Natural killer cell (primary cell): ENCODE data around the gene SFTPB. TPM values are rescaled to one million over a fixed set of nuclear protein-coding genes. Genes with fewer than 3 reads are reported as not detected.

Experiments
- ATAC-seq, 3 donors: fragments of 150-1000 bp in 2 of 3; fragments of 200-7000 bp in 1 of 3; cut with Tn5 transposase; 1 replicate in 1 of 3; 2 replicates in 2 of 3; pipeline ENCODE4 v1.10.0; 2021; ENCODE audit warnings: mild to moderate bottlenecking in 2 of 3, moderate library complexity in 2 of 3
- DNase-seq, 2 donors: peaks; one replicate each; pipeline versions ENCODE4 v3.0.0 to v3.0.0-alpha.2; 2013 to 2021; ENCODE audit warnings: mixed read lengths in 1 of 2
- H3K27ac ChIP-seq: one replicate; pipeline ENCODE4 v1.5.1; 2013; ENCODE audit warnings: mild to moderate bottlenecking, low read length
- H3K27me3 ChIP-seq: one replicate; pipeline ENCODE4 v1.6.1; 2013; ENCODE audit warnings: low read length; ENCODE audit not compliant: control insufficient read depth, insufficient read depth
- H3K36me3 ChIP-seq: one replicate; pipeline ENCODE4 v1.6.1; 2013; ENCODE audit warnings: low read length; ENCODE audit not compliant: control insufficient read depth, insufficient read depth
- H3K4me1 ChIP-seq: one replicate; pipeline ENCODE4 v1.6.1; 2013; ENCODE audit warnings: low read length; ENCODE audit not compliant: control insufficient read depth, insufficient read depth
- H3K4me3 ChIP-seq: one replicate; pipeline ENCODE4 v1.5.1; 2013; ENCODE audit warnings: low read length
- H3K9me3 ChIP-seq: one replicate; pipeline ENCODE4 v1.6.1; 2013; ENCODE audit warnings: low read length; ENCODE audit not compliant: control insufficient read depth, insufficient read depth
- H3K27ac Mint-ChIP-seq, 2 donors: one replicate each; pipeline ENCODE4 v1.8.0; 2022; ENCODE audit warnings: mild to moderate bottlenecking in 2 of 2, mixed read lengths in 2 of 2, moderate library complexity in 1 of 2
- H3K27me3 Mint-ChIP-seq, 2 donors: one replicate each; pipeline ENCODE4 v1.8.0; 2022; ENCODE audit warnings: low read depth in 2 of 2, mixed read lengths in 2 of 2
- H3K36me3 Mint-ChIP-seq: one replicate; pipeline ENCODE4 v1.8.0; 2022; ENCODE audit warnings: mixed read lengths
- H3K4me1 Mint-ChIP-seq, 2 donors: one replicate each; pipeline ENCODE4 v1.8.0; 2022; ENCODE audit warnings: mixed read lengths in 2 of 2
- H3K4me3 Mint-ChIP-seq: one replicate; pipeline ENCODE4 v1.8.0; 2022; ENCODE audit warnings: mild to moderate bottlenecking, moderate library complexity, mixed read lengths
- H3K9me3 Mint-ChIP-seq, 2 donors: one replicate each; pipeline ENCODE4 v1.8.0; 2022; ENCODE audit warnings: mixed read lengths in 2 of 2
- WGBS: methylation state at CpG from one replicate; pipeline ENCODE4 v1.1.7; 2013; ENCODE audit warnings: missing lambda C conversion rate; ENCODE audit not compliant: insufficient coverage; 5-methylcytosine and 5-hydroxymethylcytosine counted together
- intact Hi-C: fragments of 100-400 bp; cut with micrococcal nuclease; formaldehyde crosslinking; loops from one replicate; pipeline ENCODE4 v1.14.2; 2022
- total RNA-seq, 4 donors: library from RNA; stranded (reverse); fragments of 120-200 nt in 1 of 4; gene quantifications; one replicate each; pipeline versions ENCODE4 v1.2.3 to v1.2.4, GENCODE V29; 2013 to 2022
- TF ChIP-seq, protein P1 (sequence below): fragments of 200-600 bp; IDR thresholded peaks from one replicate; pipeline ENCODE4 v1.8.0; 2022; ENCODE audit warnings: antibody characterized with exemption

The SFTPB gene
- total RNA-seq, 3 donors from 2014 or later (not counting 1 experiment from before 2014, with no cell fraction given) = not detected

DNA sequence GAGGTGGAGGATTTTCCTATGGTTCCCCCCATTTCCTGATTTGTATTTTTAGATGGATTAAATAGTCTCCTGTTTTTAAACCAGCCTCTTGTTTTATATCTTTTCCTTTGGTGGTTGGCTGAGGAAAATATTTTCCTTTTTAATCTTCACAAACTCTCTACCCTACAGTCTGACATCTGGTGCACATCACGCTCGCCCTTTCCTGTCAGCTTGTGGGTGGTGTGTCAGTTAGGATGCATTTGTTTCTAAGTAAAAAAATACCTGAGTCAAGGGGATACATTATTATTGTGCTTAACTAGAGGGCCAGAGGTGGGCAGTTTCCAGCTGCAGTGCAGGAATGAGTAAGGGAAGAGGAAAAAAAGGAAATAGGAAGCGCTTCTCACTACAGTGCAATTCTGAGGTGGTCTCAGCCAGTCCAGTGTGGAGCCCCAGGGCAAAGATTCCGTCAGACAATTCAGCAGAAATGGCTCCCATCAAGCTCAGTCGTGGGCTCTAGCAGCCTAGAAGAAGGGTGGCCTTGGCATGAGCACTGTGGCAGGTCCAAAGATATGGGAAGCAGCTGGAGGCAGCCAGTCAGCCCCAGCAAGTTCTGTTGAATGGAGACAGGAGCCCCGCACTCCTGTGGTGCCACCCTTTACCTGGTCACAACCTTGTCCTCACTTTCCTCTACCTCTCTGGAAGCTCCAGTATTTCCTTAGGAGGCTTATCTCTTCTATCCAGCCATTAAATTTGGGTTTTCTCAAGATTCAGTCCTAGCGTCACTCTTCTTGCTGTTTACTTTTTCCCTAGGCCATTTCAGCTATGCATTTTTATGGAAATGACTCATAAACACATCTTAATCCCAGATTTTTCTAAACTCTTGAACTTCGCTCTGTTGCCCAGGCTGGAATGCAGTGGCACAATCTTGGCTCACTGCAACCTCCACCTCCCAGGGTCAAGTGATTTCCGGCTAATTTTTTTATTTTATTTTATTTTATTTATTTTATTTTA is 18.5 kb downstream of the SFTPB start:
- Mint-ChIP-seq H3K27ac (no peak overlapping the region), H3K4me3 (no peak overlapping the region), H3K9me3 (no peaks in the 10 kb centered on the region), H3K36me3 (peaks cover 11% of the 10 kb centered on the region), H3K4me1 (peaks cover 0 to 5% of the 10 kb centered on the region in 2 donors), H3K27me3 (no peaks in the 10 kb centered on the region)
- TF ChIP-seq, protein P1, sequence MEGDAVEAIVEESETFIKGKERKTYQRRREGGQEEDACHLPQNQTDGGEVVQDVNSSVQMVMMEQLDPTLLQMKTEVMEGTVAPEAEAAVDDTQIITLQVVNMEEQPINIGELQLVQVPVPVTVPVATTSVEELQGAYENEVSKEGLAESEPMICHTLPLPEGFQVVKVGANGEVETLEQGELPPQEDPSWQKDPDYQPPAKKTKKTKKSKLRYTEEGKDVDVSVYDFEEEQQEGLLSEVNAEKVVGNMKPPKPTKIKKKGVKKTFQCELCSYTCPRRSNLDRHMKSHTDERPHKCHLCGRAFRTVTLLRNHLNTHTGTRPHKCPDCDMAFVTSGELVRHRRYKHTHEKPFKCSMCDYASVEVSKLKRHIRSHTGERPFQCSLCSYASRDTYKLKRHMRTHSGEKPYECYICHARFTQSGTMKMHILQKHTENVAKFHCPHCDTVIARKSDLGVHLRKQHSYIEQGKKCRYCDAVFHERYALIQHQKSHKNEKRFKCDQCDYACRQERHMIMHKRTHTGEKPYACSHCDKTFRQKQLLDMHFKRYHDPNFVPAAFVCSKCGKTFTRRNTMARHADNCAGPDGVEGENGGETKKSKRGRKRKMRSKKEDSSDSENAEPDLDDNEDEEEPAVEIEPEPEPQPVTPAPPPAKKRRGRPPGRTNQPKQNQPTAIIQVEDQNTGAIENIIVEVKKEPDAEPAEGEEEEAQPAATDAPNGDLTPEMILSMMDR = no peak
- WGBS = 98% methylated on average over 8 of the region's 9 CpGs
- intact Hi-C loops = no loop called here
- H3K4me3 ChIP-seq = no peak overlapping the region
- DNase-seq (no peak), ATAC-seq (no peak)
- H3K4me1 ChIP-seq = peaks cover 10% of the 10 kb centered on the region
- H3K27ac ChIP-seq = no peak overlapping the region
- H3K27me3 ChIP-seq = no peaks in the 10 kb centered on the region
- no peaks in the 10 kb centered on the region for H3K9me3 ChIP-seq
- H3K36me3 ChIP-seq = peaks cover 73% of the 10 kb centered on the region

GRCh38 chr2:85648619-85649018 is 19.4 kb downstream of the SFTPB start:
- Mint-ChIP-seq H3K36me3 (peaks cover 11% of the 10 kb centered on the region), H3K4me3 (no peak overlapping the region), H3K4me1 (no peaks in the 10 kb centered on the region), H3K9me3 (no peaks in the 10 kb centered on the region), H3K27ac (no peak overlapping the region), H3K27me3 (no peaks in the 10 kb centered on the region)
- H3K4me1 ChIP-seq = peaks cover 10% of the 10 kb centered on the region
- no peaks in the 10 kb centered on the region for H3K27me3 ChIP-seq
- peaks cover 79% of the 10 kb centered on the region for H3K36me3 ChIP-seq
- H3K27ac ChIP-seq = no peak overlapping the region
- no peaks in the 10 kb centered on the region for H3K9me3 ChIP-seq
- peak; percentile 34 to 68 (median 58) for ATAC-seq
- H3K4me3 ChIP-seq = no peak overlapping the region
- TF ChIP-seq, protein P1 = peak; percentile 36
- DNase-seq = peak in 1 of 2 donors; percentile 32
- WGBS = 68% methylated on average over 2 of the region's 2 CpGs
- intact Hi-C loops = loop anchor here (1.0 kb wide), 1 partner anchor 59 kb away; no protein-coding TSS in a partner anchor

- H3K27me3 ChIP-seq = no peaks in the 10 kb centered on the region
- H3K4me1 ChIP-seq = peaks cover 10% of the 10 kb centered on the region
- no peaks in the 10 kb centered on the region for H3K9me3 Mint-ChIP-seq
- TF ChIP-seq, protein P1 = no peak
- H3K36me3 ChIP-seq = peaks cover 81% of the 10 kb centered on the region
- H3K27ac Mint-ChIP-seq = peak overlapping the region in 1 of 2 donors; percentile 8
- no peak overlapping the region for H3K4me3 Mint-ChIP-seq
- WGBS = 74% methylated on average over 10 of the region's 10 CpGs
- no peak overlapping the region for H3K4me3 ChIP-seq
- ATAC-seq (no peak), DNase-seq (no peak)
- no peak overlapping the region for H3K27ac ChIP-seq
- H3K27me3 Mint-ChIP-seq = no peaks in the 10 kb centered on the region
- intact Hi-C loops = loop anchor here (1.0 kb wide), 1 partner anchor 59 kb away; no protein-coding TSS in a partner anchor
- H3K9me3 ChIP-seq = no peaks in the 10 kb centered on the region
- no peaks in the 10 kb centered on the region for H3K4me1 Mint-ChIP-seq
- peaks cover 11% of the 10 kb centered on the region for H3K36me3 Mint-ChIP-seq
Measured at GRCh38 chr2:85647823-85648526, 20.0 kb downstream of the SFTPB start.
